CD4-positive, alpha-beta T cell treated with Interleukin-21 for 1 hour (primary cell): ENCODE results near the gene LMO1.

Source experiments
- DNase-seq: peaks from one replicate; pipeline ENCODE4 v3.0.0-alpha.2; 2020

Gene LMO1

DNA sequence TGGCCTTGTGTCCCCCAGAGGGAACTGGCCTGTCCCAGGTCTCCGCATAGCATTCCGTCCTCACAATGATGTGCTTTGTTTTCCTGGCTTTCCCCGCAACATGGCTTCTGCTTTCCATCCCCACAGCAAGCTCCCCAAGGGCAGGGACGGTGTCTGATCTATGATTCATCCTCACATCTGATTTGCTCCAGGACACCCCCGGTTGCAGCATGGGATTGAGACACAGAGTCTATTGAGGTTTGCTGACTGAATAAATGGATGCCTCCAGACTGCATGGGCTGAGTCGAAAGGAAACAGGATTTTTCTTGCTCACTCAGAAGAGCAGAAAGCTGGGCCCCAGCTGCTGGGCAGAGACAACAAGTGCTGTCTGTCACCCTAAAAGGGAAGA lies 40.2 kb downstream of the LMO1 start:
- no peak for DNase-seq

DNA sequence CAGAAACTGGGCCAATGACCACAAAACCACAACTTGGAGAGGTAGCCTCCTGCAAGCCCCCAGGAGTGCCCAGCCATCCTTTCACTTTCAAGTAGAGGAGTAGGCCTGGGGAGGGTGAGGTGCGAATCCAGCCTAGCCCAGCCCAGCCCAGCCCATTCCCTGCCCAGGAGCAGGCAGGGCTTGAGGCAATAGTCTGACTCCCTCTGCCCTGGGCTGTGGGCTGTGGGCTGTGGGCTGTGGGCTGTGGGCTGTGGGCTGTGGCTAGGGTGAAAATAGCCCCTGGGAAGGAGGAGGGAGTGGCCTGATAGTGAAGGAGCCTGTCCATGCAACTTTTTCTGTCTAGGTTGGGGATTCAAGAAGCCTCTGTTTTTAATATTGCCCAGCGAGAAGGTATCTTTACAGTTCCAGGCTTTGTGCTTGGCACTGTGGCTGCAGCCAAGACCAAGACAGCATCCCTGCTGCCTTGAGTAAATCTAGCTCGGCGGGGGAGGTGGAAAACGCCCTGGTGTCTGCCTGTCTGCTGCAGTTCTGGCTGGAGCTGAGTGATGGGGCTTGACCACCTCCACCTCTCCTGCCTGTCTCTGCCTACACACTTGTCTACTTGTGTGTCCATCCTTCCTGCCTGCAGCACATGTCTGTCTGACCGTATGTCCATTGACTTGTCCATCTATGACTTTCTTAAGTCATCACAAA lies 40.7 kb downstream of the LMO1 start:
- no peak for DNase-seq

DNA sequence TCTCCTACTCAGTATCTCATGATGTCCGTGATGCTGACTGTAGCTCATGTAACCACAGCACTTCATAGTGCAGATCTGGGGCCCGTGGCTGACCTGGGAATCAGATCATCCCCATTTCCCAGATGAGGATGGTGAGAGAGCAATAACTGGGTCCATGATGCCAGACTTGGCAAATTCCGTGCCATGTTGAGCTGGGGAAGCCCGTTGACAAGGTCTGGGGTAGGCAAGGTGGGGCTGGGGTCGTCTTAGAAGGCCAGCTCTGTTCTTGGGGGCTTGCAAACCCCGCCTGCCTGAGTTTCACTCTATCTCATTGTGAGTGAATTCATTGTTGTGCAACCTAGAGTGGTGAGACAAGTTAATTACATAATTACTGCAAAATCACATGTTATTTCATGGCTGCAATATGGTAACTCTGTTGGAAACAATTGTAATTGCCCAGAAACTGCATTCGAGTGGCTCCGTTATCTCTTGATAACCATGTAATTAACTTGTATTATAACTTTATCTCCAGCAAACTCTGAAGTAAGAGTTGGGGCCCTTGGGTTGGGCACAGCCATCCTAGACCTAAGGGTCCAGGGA lies 41.7 kb downstream of the LMO1 start:
- DNase-seq: no peak

DNA sequence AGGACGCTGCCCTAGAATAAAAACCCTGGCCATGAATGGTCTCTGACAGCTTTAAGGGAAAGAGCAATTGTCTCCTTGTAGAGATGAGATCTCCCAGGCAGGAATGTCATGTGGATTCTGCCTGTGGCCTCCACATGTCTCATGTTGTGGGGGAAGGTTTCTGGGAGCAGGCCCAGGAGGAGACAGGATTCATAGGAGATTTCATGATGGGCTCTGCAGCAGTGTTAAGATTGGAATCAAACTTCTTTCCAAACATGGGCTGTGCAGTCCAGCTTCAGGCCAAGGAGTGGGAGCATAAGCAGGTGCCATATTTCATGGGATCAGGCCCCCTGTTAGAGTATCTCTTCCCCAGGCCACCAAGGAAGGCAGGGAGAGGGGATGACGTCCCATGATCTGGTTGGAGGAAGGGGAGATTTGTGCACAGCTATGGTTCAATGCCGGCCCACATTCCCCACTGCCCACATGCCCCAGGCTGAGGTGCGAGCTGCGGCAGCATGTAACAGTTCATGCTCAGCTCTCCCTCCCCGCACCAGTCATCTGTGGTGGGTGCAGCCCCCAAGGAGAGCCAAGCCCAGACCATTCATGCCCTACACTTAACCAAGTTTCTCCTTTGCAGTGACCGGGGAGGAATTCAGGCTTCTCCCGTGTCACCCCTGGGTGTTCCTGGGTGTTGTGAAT lies 42.5 kb downstream of the LMO1 start:
- no peak for DNase-seq

DNA sequence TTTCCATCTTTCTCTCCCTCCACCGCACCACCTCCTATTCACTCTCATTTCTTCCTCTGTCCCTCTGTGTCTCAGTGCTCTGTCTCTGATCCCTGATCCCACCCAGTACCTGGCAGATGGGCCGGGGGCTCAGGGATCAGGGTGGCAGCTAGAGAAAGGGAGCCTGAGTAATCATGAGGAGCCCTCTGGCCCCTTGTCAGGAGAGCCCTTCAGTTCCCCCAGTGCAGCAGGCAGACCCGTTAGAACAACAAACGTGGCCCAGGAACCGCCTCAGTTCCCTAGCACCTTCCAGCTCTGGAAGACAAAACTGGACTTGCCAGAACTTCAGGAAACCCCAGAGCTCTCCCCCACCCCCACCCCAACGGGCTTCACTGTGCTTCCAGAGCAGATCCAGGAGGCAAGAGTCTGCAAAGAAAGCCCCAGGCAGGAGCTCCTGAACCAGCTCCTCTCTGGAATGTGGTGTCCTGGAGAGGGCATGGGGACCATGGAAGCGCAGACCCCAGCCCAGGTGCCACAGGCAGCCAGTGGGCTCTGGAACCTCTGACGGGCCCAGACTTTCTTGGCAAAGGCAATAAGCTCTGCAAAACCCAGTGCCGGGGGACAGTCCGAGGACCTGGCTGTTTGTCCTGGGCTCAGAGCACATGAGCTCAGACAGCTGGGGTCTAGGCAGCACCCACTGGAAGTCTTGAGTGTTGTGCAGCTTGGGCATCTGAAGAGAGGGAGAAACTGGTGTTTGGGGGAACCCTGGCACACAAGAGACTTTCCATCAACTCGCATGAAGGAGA lies 43.2 kb downstream of the LMO1 start:
- no peak for DNase-seq

DNA sequence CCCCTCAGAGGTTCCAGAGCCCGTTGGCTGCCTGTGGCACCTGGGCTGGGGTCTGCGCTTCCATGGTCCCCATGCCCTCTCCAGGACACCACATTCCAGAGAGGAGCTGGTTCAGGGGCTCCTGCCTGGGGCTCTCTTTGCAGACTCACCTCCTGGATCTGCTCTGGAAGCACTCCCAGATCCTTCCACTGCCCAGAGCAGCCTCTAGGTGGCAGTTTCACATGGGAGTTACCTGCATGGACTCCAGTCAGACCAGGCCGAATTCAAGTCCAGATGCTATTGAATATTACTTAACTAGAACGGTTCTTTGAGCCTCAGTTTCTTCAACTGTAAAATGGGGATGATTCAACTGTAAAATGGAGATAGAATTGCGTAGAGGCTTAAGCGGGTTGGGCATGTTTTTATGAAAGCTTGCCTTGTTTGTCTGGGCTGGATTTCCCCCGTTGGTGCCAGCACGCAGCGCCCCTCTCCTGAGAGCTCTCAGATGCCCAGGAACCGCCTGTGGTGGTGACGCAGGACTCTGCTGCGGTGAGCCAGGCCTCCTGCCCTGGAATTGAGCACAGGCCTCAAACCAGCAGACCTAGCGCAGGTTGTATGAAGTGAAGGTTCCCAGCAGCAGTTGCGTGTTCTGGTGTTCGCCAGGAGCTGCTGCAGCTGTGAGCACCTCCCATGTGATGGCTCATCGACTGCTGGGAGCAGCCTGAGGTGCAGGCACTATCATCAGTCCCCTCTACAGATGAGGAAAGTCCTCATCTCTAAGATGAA lies 44.2 kb downstream of the LMO1 start:
- DNase-seq: peak; percentile 13

DNA sequence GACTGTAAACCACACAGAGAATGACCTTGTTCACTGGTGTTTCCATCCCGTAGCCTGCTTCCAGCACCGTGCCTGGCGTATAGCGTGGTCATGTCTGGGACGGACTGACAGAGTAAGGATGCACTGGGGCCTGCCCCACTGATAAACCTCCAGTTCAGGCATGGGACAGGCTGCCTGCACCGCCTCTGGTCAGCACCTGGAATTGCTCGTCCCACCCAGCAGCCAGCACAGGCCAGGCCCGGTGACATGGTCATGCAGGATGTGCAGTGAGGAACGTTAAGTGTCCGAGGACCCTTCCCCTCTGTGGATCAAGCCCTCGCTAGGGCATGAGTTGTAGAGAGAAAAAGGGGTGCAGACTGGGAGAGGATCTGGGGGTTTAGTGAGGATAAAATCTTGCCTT lies 44.8 kb downstream of the LMO1 start:
- DNase-seq: no peak

DNA sequence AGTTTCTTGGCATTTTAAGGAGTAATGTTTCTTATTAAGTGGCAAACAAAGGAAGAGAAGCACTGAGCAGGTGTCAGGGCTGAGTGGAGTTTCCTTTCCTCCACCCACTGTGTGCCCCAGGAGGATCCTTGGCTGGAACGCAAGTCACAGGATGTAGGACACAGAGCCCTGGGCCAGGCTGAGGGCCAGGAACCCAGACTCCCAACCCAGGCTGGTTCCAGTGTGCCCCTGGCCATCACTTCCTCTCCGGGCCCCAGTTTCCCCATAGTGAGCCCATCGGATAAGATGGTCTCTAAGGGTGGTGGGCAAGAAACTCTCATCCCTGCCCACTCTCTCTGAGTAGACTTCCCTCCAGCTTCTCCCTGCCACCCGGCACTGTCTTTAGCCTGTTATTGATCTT lies 45.3 kb downstream of the LMO1 start:
- DNase-seq: no peak

DNA sequence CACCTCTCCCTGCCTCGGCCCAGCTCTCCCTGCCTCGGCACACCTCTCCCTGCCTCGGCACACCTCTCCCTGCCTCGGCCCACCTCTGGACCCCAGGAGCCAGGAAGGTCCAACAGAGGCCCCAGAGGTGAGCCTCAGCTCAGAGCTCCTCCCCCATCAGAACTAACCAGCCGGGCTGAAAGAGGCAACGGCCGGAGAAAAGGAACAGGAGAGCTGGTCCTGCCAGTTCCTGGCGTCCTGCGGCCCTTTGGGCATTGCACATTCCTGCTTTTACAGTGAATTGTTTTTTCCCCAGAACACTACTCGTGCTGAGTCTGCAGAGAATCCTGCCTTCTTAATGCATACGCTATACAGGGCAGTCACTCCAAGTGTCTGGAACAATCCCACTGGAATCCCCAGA lies 45.8 kb downstream of the LMO1 start:
- DNase-seq: no peak

DNA sequence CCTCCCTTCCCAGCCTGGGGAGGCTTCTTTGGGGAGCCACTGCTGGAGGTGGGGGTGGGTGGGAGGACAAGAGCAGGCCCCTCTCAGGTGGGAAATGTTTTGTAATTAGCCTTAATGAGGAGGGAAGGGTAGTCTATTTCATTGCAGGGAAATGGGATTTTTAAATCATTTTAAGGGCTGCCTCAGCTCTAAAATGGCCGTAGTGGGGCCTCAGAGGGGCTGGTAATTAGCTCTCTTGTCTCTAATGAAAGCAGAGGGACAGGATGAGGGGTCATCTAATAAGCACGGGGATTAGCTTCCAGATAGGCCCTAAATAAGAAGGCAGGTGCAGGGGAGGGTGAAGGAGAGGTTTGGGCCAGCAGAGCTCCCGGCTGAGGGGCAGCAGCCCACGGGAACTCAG lies 46.5 kb downstream of the LMO1 start:
- DNase-seq: no peak

DNA sequence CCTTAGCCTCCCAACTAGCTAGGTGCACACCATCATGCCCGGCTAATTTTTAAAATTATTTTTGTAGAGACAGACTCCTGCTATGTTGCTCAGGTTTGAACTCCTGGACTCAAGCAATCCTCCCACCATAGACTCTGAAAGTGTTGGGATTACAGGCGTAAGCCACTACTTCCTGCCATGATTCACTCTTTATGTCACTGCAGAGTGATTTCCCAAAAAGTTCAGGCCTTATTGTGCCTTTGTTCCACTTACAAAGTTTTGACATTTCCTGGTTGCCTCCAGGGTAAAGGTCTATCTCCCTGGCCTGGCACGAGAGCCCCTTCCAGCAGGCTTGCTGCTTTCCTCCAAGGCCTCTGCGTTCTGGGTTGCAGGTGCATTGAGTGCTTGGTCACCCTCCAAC lies 50.3 kb downstream of the LMO1 start:
- no peak for DNase-seq

DNA sequence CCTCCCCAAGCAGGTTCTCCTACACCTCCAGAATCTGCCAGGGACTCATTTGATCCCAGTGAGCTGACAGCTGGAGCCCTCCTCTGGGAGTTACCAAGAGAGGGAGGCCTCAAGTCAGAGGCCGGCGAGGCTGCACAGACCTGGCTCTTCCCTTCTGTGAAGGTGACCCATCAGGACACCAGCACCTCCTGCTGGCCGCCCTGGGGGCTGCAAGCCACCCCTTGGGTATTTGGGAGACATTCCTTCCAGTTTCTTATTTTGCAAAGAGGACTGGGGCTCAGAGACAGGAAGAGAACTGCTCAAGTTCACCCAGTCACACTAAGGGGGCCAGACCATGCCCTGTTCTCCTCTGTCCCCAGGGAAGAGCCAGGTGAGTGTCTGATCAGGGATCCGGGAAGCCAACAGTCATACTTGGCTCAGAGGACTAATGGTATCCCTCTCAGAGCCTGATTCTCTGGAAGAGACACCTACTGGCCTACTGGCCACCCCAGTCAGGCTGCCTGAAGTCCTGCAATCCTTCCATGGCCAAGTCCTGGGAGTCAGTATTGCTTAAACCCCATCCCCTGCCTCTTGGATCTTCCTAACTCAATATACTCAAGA lies 54.4 kb downstream of the LMO1 start:
- DNase-seq: peak; percentile 8

DNA sequence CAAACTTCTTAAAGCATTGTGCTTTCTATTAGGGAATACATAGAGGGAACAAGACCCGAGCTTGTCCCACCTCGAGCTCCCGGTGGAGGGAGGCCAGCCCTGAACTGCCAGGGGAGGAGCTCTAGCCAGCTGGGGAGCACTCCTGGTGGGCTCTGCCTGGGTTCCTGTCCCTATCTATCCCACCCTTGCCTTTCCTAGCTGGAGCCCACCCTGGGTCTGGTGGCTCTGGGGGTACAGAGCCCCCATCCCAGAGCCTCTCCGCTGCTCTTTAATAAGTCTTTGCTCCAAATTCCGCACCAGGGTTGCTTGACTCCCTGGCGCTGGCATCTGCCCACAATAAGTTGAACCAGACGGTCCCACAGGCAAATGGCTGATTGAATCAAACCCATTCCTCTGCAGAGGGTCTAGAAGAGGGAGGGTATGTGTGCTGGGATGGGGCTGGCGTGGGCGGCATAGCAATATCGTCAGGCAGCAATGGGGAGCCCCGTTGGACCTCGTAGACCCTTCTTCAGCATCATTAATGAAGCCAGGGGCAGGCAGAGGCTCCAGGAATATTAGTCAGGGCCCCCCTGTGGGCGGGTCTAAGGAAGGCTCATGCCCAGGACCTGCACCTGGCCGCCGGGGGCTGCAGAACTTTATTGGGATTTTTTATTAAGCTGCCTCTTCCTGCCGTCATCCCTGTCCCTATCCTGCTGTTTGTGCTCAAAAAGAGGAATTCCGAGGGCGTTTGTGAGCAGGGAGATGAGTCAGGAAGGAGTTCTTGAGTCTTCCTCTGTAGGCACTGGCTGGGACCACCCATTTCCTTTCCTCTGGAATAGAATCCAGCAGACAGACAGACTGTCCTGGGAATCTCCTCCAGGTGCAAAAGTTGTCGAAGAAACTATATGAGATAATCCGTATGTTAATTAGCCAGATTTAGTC lies 56.3 kb downstream of the LMO1 start:
- DNase-seq: no peak

DNA sequence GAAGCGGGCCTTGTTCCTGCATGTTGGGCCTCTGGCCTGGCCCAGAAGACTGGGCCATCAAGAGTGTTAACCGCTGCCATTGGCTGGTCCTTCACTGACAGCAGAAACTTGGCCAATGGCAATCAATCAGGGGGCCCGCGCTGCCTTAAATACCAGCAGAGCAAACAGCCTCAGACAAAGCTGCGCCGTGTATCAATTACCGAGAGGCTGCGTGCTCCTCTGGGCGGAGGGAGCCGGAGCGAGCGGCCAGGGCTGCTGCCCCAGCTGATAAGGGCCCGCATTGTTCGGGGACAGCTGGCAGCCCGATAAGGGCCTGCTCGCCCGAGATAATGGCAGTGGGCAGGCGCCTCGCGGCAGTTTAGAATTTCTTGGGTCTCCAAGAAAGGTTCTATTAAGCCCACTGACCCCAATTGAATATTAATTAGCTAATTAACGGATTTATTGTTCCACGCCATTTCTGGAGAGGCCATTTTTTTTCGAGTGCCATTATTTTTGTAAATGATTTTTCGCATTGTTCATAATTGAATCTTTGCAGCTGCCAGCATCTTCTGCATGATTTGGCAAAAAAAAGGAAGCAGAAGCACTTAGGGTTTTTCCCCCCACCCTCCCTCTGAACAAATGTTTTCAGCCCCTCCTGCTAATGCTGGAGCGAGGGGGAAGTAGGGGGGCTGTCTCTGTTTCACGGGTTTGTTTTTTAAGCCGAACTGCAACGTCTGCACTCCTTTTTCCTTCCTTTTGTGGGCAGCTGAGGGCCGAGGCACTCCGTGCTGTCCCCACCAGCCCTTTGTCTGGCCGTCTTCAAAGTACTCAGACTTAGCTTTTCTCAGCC lies 57.2 kb downstream of the LMO1 start:
- no peak for DNase-seq

DNA sequence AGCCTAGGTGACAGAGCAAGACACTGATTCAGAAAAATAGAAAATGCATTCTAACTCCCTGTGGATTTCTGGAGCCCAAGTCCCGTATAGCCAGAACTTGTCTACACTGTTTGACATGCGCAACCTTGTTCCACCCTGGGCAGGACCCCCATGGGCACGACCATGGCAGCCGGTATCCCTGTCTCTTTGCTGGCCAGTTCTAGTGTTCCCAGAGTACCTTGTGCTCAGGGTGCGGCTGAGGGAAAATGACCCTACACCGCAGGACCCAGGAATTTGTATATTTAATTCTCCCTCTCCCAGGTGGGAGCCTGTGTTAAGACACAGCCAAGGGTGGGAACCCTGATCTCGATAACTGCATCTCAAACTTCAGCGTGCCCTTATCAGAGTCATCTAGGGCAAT lies 58.1 kb downstream of the LMO1 start:
- DNase-seq: no peak

DNA sequence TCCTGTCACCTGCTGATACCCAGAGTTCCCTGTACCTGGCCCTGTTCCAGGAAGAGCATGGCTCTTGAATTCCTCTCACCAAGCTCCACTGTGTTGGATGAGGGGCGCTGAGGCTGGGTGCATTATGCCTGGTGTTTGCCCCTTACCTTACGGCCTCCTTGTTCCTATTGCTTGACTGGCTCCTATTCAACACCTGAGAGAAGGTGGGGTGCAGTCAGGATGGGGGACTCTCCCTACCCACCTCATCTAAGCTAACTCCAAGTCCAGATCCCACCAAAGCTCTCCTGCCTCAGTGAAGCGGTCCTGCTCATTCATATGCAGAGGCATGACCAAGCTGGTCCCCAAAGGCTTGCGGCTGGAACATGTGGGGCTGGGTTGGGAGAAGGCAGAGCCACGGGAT lies 59.1 kb downstream of the LMO1 start:
- DNase-seq: no peak

DNA sequence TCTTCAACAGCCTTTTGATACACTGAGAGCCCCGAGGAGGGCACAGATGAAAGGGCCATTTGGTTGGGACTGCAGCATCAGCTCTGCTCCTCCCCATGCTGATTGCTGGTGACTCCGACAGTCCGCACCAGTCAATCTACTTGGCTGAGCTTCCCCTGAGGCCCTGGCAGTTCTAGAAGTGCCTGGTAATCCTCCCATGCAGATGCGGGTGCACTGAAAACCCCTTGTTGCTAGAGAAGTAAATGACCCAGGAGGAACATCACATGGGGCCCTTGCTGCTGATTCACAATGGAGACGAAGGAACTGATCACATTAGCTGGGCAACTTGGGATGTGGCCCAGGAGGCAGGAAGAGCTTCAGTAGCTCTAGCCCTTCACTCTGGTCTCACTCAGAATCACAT lies 59.7 kb downstream of the LMO1 start:
- DNase-seq: no peak

DNA sequence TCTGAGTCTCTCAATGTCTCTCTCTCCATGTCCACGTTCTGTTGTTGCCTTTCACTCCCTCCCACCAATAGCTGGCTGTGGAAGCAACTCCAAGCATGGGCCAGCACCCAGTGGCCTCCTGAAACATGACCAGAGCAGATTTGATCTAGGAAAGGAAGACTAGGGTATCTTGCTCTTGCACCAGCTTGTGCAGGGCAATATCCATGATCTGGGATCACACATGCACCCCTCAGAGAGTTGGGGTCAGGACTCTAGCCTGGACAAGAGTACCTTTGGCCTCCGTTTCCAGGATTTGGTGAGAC lies 60.3 kb downstream of the LMO1 start:
- no peak for DNase-seq

DNA sequence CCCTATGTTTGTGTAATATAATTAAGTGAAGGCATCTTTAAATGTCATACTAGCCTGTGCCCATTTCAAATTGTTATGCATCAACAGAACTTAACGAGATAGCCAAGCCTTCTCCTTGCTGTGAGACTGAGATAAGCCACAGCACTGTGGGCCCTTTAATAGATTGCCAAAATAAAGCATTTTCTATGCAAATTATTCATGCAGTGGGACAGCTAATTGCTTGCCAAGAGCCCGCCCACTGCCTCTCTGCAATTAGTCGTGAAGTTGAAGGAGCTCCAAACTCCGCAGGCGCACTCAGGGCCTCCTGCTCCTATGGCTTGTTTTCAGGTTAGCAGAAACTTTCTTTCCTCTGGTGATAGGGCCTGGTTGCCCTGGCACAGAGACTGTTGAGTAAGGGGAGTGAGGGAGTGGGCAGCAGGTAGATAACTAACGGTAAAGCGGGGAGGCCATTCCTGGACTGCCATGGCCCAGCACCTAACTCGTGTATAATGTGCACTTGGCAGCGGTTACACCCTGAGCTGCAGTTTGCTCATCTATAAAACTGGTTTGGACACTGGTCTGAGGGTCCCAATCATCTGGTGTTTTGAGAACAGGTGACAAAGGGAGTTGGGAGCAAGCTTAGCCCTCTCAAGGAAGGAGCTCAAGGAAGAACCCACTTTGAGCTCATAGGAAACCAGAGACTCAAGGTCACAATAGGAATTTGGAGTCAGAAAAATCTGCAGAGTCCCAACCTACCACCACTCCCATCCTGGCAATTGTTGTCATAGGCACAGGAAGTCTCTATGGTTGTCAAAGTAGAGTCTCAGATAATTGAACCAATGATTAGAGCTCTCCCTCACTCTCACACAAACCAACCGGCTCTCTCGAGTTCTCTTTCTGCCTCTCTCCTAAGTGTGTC lies 60.9 kb downstream of the LMO1 start:
- no peak for DNase-seq
